Panc1 (cell line): ENCODE results near the gene WTAP.

Experiments used
- CTCF ChIP-seq: fragments of 450-650 bp; IDR thresholded peaks from 2 replicates; pipeline ENCODE4 v1.5.1; 2017; ENCODE audit warnings: mild to moderate bottlenecking
- POLR2AphosphoS5 ChIP-seq: IDR thresholded peaks from 2 replicates; pipeline ENCODE4 v1.6.1; 2012; ENCODE audit warnings: mild to moderate bottlenecking, low read depth, low read length, moderate library complexity
- REST ChIP-seq, 2 experiments: IDR thresholded peaks; 2 replicates each; pipeline ENCODE4 v1.6.1; 2011 to 2012; ENCODE audit warnings: low read depth in 2 of 2, control low read depth in 1 of 2, low read length in 1 of 2, mild to moderate bottlenecking in 1 of 2, moderate library complexity in 1 of 2; ENCODE audit not compliant: insufficient read depth in 1 of 2
- SIN3A ChIP-seq: IDR thresholded peaks from 2 replicates; pipeline ENCODE4 v1.6.1; 2012; ENCODE audit warnings: low read depth, mild to moderate bottlenecking, low read length, moderate library complexity, borderline replicate concordance; ENCODE audit not compliant: insufficient read depth

GRCh38 chr6:159804504-159804903 is 77.2 kb downstream of the WTAP start:
- no peak for TF ChIP-seq CTCF
- no peak for TF ChIP-seq POLR2AphosphoS5
- TF ChIP-seq SIN3A, result no peak
- TF ChIP-seq REST (IDR thresholded peaks at IDR 0.05; ENCODE audit: insufficient read depth in 1 of 2, low read depth in 2 of 2, low read length in 1 of 2), result no peak
